Stimulated activated CD8-positive, alpha-beta memory T cell treated with anti-CD3 and anti-CD28 coated beads, Interleukin-4, amount 100 ng/mL, for 48 hours (primary cell): ENCODE measurements around the gene HSPA1L.

Experiments used
- DNase-seq: peaks from one replicate; pipeline ENCODE4 v3.0.0-alpha.2; 2020

HSPA1L gene

DNA sequence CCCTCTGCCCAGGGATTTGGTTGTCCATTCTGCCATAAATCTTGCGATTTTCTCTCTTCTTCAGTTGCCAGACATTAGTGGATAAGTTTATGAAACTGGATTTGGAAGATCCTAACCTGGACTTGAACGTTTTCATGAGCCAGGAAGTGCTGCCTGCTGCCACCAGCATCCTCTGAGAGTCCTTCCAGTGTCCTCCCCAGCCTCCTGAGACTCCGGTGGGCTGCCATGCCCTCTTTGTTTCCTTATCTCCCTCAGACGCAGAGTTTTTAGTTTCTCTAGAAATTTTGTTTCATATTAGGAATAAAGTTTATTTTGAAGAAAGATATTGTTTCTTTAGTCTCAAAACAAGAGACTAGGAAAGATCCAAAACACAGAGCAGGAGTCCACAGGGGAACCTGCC, 52.7 kb downstream of the HSPA1L start, which contains the start of gene SAPCD1:
SAPCD1 (plus strand) TSS at position 301 of the 400 bp plus-strand sequence. CDS start 399 bp downstream, outside the sequence.
- DNase-seq: no peak

DNA sequence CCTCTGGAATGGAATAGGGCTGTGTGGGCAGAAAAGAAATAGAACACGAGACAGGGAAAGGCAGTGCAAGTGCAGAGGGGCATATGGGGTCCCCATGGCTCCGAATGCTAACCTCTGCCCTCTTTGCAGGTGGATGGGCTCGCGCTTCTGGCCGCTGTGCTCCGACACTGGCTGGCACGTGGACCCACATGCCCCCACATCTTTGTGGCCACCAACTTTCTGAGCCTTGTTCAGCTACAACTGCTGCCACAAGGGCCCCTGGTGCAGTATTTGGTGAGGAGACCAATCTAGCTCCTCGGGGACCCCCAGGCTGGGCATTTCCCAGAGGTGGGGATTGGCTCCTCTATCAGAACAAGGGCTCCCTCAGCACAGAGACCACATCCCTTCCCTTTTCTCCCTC, 53.7 kb downstream of the HSPA1L start:
- no peak for DNase-seq

DNA sequence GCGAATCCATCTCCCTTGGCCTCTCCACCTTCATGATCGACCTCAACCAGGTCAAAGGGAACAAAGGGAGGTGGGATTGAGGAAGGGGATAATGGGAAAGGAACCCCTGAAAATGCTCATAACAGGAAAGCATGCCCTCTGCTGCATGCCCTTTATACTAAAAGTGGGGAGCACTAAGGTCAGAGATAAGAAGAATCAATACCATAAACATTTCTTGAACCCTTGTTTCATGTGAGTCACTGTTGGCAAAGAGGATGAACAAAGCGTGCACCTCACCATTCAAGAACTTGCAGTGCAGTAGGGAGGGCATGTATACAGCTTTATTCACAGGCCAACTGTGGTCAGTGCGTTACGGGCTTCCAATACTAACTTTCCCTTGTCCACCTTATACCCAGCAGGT, 54.3 kb downstream of the HSPA1L start:
- no peak for DNase-seq
